ENCODE measurements around the gene GPT2. TPM values are rescaled to one million over a fixed set of nuclear protein-coding genes. Genes with fewer than 3 reads are reported as not detected.

Gene GPT2
- total RNA-seq, 1 donor from 2014 or later, result 17.4 TPM

- ChIA-PET CTCF (interaction anchor here (0.7 to 3.9 kb wide), 7 partner anchors 58 to 187 kb away, joined by 3 to 57 read pairs (median 3); no protein-coding TSS in a partner anchor), POLR2A (interaction anchor here (0.9 kb wide), 1 partner anchor 190 kb away, joined by 5 read pairs; no protein-coding TSS in a partner anchor)
- intact Hi-C loops (cut with micrococcal nuclease), result loop anchor here (5.0 kb wide), 1 partner anchor 186 kb away; no protein-coding TSS in a partner anchor
- Mint-ChIP-seq H3K4me3 (no peak overlapping the region), H3K9me3 (no peaks in the 10 kb centered on the region), H3K27me3 (no peaks in the 10 kb centered on the region), H3K4me1 (peaks cover 17% of the 10 kb centered on the region), H3K27ac (peak overlapping the region; percentile 81), H3K36me3 (ENCODE audit: low read depth) (no peaks in the 10 kb centered on the region)
- peak; percentile 67 for ATAC-seq (ENCODE audit: low read depth)
- TF ChIP-seq, protein P1, sequence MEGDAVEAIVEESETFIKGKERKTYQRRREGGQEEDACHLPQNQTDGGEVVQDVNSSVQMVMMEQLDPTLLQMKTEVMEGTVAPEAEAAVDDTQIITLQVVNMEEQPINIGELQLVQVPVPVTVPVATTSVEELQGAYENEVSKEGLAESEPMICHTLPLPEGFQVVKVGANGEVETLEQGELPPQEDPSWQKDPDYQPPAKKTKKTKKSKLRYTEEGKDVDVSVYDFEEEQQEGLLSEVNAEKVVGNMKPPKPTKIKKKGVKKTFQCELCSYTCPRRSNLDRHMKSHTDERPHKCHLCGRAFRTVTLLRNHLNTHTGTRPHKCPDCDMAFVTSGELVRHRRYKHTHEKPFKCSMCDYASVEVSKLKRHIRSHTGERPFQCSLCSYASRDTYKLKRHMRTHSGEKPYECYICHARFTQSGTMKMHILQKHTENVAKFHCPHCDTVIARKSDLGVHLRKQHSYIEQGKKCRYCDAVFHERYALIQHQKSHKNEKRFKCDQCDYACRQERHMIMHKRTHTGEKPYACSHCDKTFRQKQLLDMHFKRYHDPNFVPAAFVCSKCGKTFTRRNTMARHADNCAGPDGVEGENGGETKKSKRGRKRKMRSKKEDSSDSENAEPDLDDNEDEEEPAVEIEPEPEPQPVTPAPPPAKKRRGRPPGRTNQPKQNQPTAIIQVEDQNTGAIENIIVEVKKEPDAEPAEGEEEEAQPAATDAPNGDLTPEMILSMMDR (IDR thresholded peaks at IDR 0.05), result no peak
- DNase-seq, result no peak
Measured at GRCh38 chr16:46850619-46851555, 33.3 kb upstream of the GPT2 start.

DNA sequence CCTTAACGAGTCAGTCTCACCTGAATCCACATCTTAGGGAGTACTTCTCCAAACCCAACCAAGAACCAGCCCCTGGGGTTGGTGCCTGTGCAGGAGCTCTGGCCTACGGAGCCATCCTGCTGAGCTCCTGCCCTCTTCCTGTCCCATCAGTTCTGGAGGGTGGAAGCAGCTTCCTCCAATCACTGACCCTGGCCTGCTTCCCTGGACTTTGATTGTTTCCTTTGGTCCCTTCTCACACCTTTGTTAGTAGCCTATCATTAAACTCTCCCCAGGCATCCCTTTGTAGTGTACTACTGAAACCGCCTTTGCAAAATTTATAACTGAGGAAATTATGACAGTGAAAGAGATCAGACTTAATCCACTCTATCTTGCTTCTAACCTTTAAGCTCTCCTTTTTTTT, 32.0 kb upstream of the GPT2 start:
- ATAC-seq (ENCODE audit: low read depth), result no peak
- Mint-ChIP-seq H3K4me1 (peaks cover 17% of the 10 kb centered on the region), H3K4me3 (no peak overlapping the region), H3K27me3 (no peaks in the 10 kb centered on the region), H3K27ac (no peak overlapping the region), H3K36me3 (ENCODE audit: low read depth) (no peaks in the 10 kb centered on the region), H3K9me3 (no peaks in the 10 kb centered on the region)
- DNase-seq, result no peak
- CTCF ChIA-PET, result interaction anchor here (0.8 to 3.9 kb wide), 5 partner anchors 56 to 178 kb away, joined by 3 to 57 read pairs (median 9); no protein-coding TSS in a partner anchor
- intact Hi-C loops (cut with micrococcal nuclease), result loop anchor here (5.0 kb wide), 1 partner anchor 185 kb away; no protein-coding TSS in a partner anchor
- TF ChIP-seq, protein P1 (IDR thresholded peaks at IDR 0.05), result no peak
- POLR2A ChIA-PET, result interaction anchor here (0.6 kb wide), 2 partner anchors 51 to 1514 kb away, joined by 3 to 4 read pairs; no protein-coding TSS in a partner anchor

- intact Hi-C loops (cut with micrococcal nuclease), result loop anchor here (1.0 to 5.0 kb wide), 8 partner anchors 55 to 1311 kb away; no protein-coding TSS in a partner anchor
- POLR2A ChIA-PET, result interaction anchor here (0.5 to 1.5 kb wide), 4 partner anchors 55 to 607 kb away, joined by 3 to 7 read pairs (median 4); partner anchors contain the start of genes DNAJA2 and PHKB
- Mint-ChIP-seq H3K4me3 (no peak overlapping the region), H3K27me3 (no peaks in the 10 kb centered on the region), H3K27ac (no peak overlapping the region), H3K4me1 (peaks cover 17% of the 10 kb centered on the region), H3K9me3 (no peaks in the 10 kb centered on the region), H3K36me3 (ENCODE audit: low read depth) (no peaks in the 10 kb centered on the region)
- TF ChIP-seq, protein P1 (IDR thresholded peaks at IDR 0.05), result peak; percentile 63
- ATAC-seq (ENCODE audit: low read depth) (peak; percentile 72), DNase-seq (peak; percentile 53)
- CTCF ChIA-PET, result interaction anchor here (0.6 to 3.9 kb wide), 35 partner anchors 9 to 1311 kb away, joined by 3 to 66 read pairs (median 4); partner anchors contain the start of gene NETO2
Measured at GRCh38 chr16:46853713-46854443, 30.3 kb upstream of the GPT2 start.

- no peak for ATAC-seq (ENCODE audit: low read depth)
- H3K27me3 Mint-ChIP-seq, result no peaks in the 10 kb centered on the region
- TF ChIP-seq, protein P1 (IDR thresholded peaks at IDR 0.05), result no peak
- POLR2A ChIA-PET, result interaction anchor here (1.4 to 1.5 kb wide), 2 partner anchors 54 to 119 kb away, joined by 3 to 5 read pairs; partner anchors contain the start of gene DNAJA2
- no peaks in the 10 kb centered on the region for H3K36me3 Mint-ChIP-seq (ENCODE audit: low read depth)
- H3K4me3 Mint-ChIP-seq, result no peak overlapping the region
- no peak for DNase-seq
- CTCF ChIA-PET, result interaction anchor here (0.9 to 3.9 kb wide), 15 partner anchors 8 to 298 kb away, joined by 3 to 66 read pairs (median 7); partner anchors contain the start of gene NETO2
- no peaks in the 10 kb centered on the region for H3K9me3 Mint-ChIP-seq
- intact Hi-C loops (cut with micrococcal nuclease), result loop anchor here (1.0 to 5.0 kb wide), 8 partner anchors 54 to 1310 kb away; no protein-coding TSS in a partner anchor
- no peak overlapping the region for H3K27ac Mint-ChIP-seq
- H3K4me1 Mint-ChIP-seq, result peaks cover 17% of the 10 kb centered on the region
Measured at GRCh38 chr16:46854846-46855245, 29.3 kb upstream of the GPT2 start.
